GM18873 (cell line): ENCODE measurements around the gene RNF157.
A peak's percentile ranks its signal among the peaks of the same experiment; 100 is the strongest.

Source experiments
- ATAC-seq: cut with Tn5 transposase; IDR thresholded peaks from one replicate; pipeline ENCODE4 v1.9.1; 2021; ENCODE audit warnings: mild to moderate bottlenecking, moderate library complexity, moderate number of reproducible peaks; ENCODE audit not compliant: unreplicated experiment, low FRiP score

Gene RNF157

GRCh38 chr17:76103274-76104139 is 136.8 kb downstream of the RNF157 start, which contains the start of gene EXOC7:
EXOC7 (minus strand) TSS chr17:76103787; CDS start chr17:76103692, 95 bp downstream.
- ATAC-seq, result peak; percentile 60

- no peak for ATAC-seq
These were observed 137.4 kb downstream of the RNF157 start for GRCh38 chr17:76102944-76103273.

- no peak for ATAC-seq
These were observed 142.5 kb downstream of the RNF157 start for GRCh38 chr17:76097716-76098295.

- ATAC-seq, result no peak
These were observed 144.3 kb downstream of the RNF157 start for GRCh38 chr17:76095943-76096342.

GRCh38 chr17:76094046-76094445 is 146.2 kb downstream of the RNF157 start:
- ATAC-seq, result no peak

- no peak for ATAC-seq
These were observed 147.5 kb downstream of the RNF157 start for GRCh38 chr17:76092526-76093413.
